Suprapubic skin (tissue), 4 donors: Measurements from ENCODE around the gene SIK3.

Experiments
- CTCF ChIP-seq, 2 donors: fragments of 200-600 bp in 1 of 2; fragments of 450-650 bp in 1 of 2; sonication (generic) in 1 of 2; IDR thresholded peaks; one replicate each; pipeline ENCODE4 v1.5.1; 2016 to 2019; ENCODE audit warnings: antibody characterized with exemption in 2 of 2, mild to moderate bottlenecking in 1 of 2, moderate library complexity in 1 of 2
- EP300 ChIP-seq: sonication (generic); formaldehyde crosslinking; IDR thresholded peaks from one replicate; pipeline ENCODE4 v1.6.1; 2017; ENCODE audit warnings: antibody characterized with exemption
- POLR2A ChIP-seq, 2 donors: fragments of 450-650 bp; IDR thresholded peaks; one replicate each; pipeline ENCODE4 v1.6.1; 2017; ENCODE audit warnings: antibody characterized with exemption in 2 of 2, mild to moderate bottlenecking in 2 of 2, moderate library complexity in 2 of 2
- POLR2AphosphoS5 ChIP-seq, 3 donors: sonication (generic); formaldehyde crosslinking; IDR thresholded peaks; one replicate each; pipeline ENCODE4 v1.6.1; 2017; ENCODE audit warnings: antibody characterized with exemption in 3 of 3

- TF ChIP-seq CTCF (IDR thresholded peaks at IDR 0.05) (no peak), EP300 (no peak), POLR2AphosphoS5 (IDR thresholded peaks at IDR 0.05) (no peak), POLR2A (IDR thresholded peaks at IDR 0.05) (no peak)
Measured at GRCh38 chr11:116833491-116833815, 264.8 kb downstream of the SIK3 start.
